Measurements from ENCODE around the gene ACO2. TPM values are rescaled to one million over a fixed set of nuclear protein-coding genes. Genes with fewer than 3 reads are reported as not detected.
"Not testable (repeated sequence)": the region's sequence is repeated elsewhere in the genome, so short reads cannot be mapped to it uniquely, and the experiment has no call there.

ACO2 gene
- total RNA-seq, 2 experiments from 2014 or later = 90.0 to 93.3 TPM

DNA sequence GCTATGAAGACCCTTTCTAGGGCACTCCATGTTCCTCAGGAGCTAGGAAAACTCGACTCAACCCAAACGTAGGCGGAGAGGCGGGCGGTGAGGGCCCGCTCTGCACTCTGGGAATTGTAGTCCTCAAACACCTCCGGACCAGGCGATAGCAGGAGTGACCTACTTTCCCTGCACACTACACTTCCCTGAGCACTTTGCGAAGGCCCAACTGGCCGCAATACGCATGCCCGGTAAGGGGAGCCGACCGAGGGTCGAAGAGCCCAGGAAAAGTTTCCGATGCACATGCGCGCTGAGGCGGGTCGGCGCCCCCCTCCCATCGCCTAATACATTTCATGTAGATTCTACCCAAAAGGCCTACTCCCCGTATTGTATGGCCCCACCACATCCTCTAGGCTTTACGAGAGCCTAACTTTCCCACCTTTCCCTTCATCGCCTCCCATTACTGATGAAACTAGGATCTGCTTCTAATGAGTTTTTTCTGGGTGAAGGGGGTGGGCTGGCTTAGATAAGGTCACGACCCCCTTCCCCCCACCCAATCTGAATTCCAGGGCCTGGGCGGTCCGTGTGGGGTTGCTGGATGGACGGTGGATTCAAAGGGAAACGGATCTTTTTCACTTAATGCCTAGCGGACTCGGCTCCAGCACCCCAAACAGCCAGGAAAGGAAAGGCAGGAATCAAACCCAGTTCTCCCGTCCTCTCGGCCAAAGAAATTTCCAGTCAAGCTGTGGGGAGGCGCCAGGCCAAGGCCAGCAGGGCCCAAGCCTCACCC is 24.4 kb upstream of the ACO2 start:
- CTCF ChIA-PET = interaction anchor here (0.9 to 2.2 kb wide), 6 partner anchors 13 to 222 kb away, joined by 3 to 9 read pairs (median 4); partner anchors contain the start of genes ACO2 and PHF5A
- Mint-ChIP-seq H3K36me3 (peaks cover 13% of the 10 kb centered on the region), H3K4me1 (peaks cover 28% of the 10 kb centered on the region), H3K27me3 (no peaks in the 10 kb centered on the region), H3K4me3 (peak overlapping the region; percentile 96), H3K27ac (peak overlapping the region; percentile 96), H3K9me3 (ENCODE audit: low read depth) (no peaks in the 10 kb centered on the region)
- peak; percentile 91 for DNase-seq
- peak; percentile 50 for ATAC-seq

GRCh38 chr22:41445129-41446056 is 23.5 kb upstream of the ACO2 start:
- CTCF ChIA-PET = interaction anchor here (0.5 to 2.2 kb wide), 8 partner anchors 12 to 799 kb away, joined by 3 to 9 read pairs (median 4); partner anchors contain the start of genes ACO2 and PHF5A

DNA sequence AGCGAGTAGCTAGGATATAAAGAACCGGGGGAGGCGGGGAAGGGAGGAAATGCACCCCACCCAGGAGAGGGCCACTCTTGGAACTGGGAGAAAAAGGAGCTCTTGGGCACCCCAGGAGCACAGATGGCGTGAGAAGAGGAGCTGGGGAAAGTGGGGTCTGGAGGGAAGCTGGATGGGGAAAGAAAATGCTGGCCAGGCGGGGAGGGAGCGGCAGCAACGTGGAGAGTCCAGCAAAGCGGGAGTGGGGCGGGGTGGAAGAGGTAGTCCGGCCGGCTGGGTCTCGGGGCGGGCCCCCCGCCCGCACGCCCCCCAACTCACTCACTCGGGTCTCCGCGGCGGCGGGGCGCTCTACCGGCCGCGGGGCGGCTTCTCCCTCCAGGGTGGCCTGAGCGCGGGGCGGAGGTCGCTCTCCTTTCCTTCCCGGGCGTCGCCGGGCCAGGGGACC is 22.8 kb upstream of the ACO2 start:
- CTCF ChIA-PET = interaction anchor here (0.6 to 2.2 kb wide), 11 partner anchors 9 to 800 kb away, joined by 3 to 9 read pairs (median 3); partner anchors contain the start of genes ACO2 and PHF5A
- H3K36me3 Mint-ChIP-seq = peaks cover 13% of the 10 kb centered on the region

More at GRCh38 chr22:41445129-41446056, 23.5 kb upstream of the ACO2 start:
- ATAC-seq = no peak
- Mint-ChIP-seq H3K36me3 (peaks cover 13% of the 10 kb centered on the region), H3K27ac (peak overlapping the region; percentile 96), H3K4me3 (peak overlapping the region; percentile 96), H3K4me1 (peaks cover 26% of the 10 kb centered on the region), H3K27me3 (no peaks in the 10 kb centered on the region), H3K9me3 (ENCODE audit: low read depth) (no peaks in the 10 kb centered on the region)
- peak; percentile 53 for DNase-seq

DNA sequence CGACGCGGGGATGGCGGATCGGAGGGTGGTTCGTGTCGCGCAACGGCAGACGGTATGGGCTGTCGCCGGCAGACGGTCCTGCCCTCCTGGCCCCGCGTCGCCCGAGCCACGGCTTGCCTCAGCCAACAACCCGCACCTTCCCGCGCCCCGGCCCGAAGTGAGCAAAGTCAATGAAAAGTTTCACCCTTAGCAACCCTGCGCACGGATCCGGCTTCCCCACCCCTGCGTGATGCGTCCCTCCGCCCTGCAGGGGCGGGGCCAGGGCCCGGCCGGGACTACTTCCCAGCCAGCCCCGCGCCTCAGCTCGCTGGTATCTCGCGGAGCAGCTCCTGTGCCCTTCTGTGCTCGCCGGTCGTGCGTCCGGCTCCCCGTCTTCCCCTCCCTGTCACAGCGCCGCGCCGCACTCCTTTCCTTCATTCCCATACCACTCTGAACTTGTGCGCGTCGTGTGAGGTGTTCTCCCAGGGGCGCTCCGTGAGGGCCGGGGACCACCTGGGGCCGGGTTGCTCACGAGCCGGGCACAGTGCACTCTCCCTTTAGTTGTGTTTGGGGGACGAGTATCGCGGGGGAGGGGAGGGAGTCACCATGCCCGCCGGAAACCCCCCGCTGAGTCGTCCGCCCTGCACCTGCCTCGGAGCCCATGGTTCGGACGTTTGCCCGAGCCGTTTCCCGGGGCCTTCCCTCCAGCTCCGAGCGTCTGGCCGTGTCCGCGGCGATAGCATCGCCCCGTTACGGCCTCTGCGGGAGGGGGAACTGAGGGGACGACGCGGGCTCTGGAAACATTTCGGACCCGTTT is 22.1 kb upstream of the ACO2 start, which contains the start of gene TOB2:
Gene TOB2 (minus strand): TSS at position 163 of the 796 bp plus-strand sequence. CDS start 9,456 bp downstream, outside the sequence.
- CTCF ChIA-PET = interaction anchor here (0.6 to 2.2 kb wide), 8 partner anchors 9 to 220 kb away, joined by 3 to 9 read pairs (median 3); partner anchors contain the start of genes ACO2 and PHF5A
- peaks cover 12% of the 10 kb centered on the region for H3K36me3 Mint-ChIP-seq

More for the DNA sequence above, 22.8 kb upstream of the ACO2 start:
- Mint-ChIP-seq H3K4me3 (peak overlapping the region; percentile 96), H3K27ac (peak overlapping the region; percentile 96), H3K4me1 (peaks cover 26% of the 10 kb centered on the region), H3K27me3 (no peaks in the 10 kb centered on the region), H3K9me3 (ENCODE audit: low read depth) (no peaks in the 10 kb centered on the region)
- DNase-seq (peak; percentile 51), ATAC-seq (no peak)

DNA sequence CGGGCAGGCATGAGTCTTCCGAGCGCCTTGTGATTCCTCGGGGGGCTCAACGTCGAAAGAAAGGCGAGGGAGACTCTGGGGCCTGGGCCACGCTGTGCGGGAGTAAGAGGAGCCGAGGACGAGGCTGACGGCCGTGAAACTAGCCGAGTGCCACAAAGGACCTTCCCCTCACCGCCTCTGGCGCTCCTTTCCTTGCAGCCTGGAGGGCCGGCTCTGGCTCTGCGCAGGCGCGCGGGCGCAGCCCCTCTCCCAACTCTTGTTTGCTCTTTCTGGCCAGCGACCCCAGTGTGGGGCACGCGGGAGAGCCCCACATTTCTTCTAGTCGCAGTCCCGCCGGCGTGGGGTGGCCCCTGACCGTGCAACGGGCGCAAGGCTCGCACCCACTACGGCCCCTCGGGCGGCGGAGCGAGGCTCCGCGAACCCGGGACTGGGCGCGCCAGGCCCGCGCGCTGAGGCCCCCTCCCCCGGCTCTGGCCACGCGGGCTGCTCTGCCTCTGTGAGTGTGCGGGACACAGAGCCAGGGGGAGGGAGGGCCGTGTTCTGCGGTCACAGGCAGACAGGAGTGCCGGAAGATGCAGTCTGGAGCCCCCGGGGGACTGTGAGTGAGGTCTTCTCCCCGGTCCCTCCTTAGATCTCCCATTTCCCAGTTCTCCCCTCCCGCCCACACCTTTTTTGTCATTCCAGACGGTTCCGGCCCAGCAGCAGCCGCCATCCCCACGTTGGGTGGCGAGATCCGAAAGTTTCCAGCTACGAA is 21.3 kb upstream of the ACO2 start:
- CTCF ChIA-PET = interaction anchor here (1.0 to 1.7 kb wide), 7 partner anchors 17 to 96 kb away, joined by 3 to 8 read pairs (median 4); partner anchors contain the start of genes ACO2, PHF5A and POLR3H
- Mint-ChIP-seq H3K27ac (peak overlapping the region; percentile 96), H3K36me3 (peaks cover 9% of the 10 kb centered on the region), H3K9me3 (ENCODE audit: low read depth) (no peaks in the 10 kb centered on the region), H3K4me1 (peaks cover 19% of the 10 kb centered on the region), H3K27me3 (no peaks in the 10 kb centered on the region), H3K4me3 (peak overlapping the region; percentile 96)
- peak; percentile 74 for DNase-seq
- peak; percentile 9 for ATAC-seq

More for the DNA sequence above, 22.1 kb upstream of the ACO2 start, which contains the start of gene TOB2:
- Mint-ChIP-seq H3K27me3 (no peaks in the 10 kb centered on the region), H3K4me3 (peak within 1 kb of the TSS; percentile 96), H3K9me3 (ENCODE audit: low read depth) (no peaks in the 10 kb centered on the region), H3K4me1 (peaks cover 24% of the 10 kb centered on the region), H3K27ac (peak within 1 kb of the TSS; percentile 96)
- DNase-seq = peak; percentile 96
- ATAC-seq = peak; percentile 67

- peaks cover 13% of the 10 kb centered on the region for H3K4me1 Mint-ChIP-seq
Measured at GRCh38 chr22:41448189-41448808, 20.6 kb upstream of the ACO2 start.

DNA sequence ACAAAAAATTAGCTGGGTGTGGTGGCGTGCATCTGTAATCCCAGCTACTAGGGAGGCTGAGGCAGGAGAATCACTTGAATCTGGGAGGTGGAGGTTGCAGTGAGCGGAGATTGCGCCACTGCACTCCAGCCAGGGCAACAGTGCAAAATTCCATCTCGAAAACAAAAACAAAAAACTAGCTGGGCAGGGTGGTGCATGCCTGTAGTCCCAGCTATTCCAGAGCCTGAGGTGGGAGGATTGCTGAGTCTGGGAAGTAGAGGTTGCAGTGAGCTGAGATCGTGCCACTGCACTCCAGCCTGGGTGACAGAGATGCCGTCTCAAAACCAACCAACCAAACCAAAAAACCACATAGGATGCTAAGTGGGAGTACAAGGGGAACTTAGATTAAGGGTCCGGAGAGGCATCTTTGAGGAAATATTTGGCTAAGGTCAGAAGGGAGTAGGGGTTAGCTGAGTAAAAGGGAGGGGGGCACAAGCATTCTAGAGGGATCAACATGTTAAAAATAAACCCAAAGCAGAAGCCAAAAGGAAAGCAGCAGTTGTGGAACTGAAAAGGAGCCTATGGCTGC is 10.7 kb upstream of the ACO2 start:
- DNase-seq = no peak
- peaks cover 27% of the 10 kb centered on the region for H3K36me3 Mint-ChIP-seq
- peak overlapping the region; percentile 80 for H3K27ac Mint-ChIP-seq

More at GRCh38 chr22:41448189-41448808, 20.6 kb upstream of the ACO2 start:
- H3K36me3 Mint-ChIP-seq = peaks cover 4% of the 10 kb centered on the region
- peak overlapping the region; percentile 96 for H3K4me3 Mint-ChIP-seq
- ATAC-seq (peak; percentile 69), DNase-seq (peak; percentile 97)
- H3K9me3 Mint-ChIP-seq (ENCODE audit: low read depth) = no peaks in the 10 kb centered on the region
- CTCF ChIA-PET = interaction anchor here (1.0 to 1.7 kb wide), 5 partner anchors 16 to 96 kb away, joined by 3 to 8 read pairs (median 5); partner anchors contain the start of genes ACO2, PHF5A and POLR3H
- H3K27ac Mint-ChIP-seq = peak overlapping the region; percentile 96
- no peaks in the 10 kb centered on the region for H3K27me3 Mint-ChIP-seq

DNA sequence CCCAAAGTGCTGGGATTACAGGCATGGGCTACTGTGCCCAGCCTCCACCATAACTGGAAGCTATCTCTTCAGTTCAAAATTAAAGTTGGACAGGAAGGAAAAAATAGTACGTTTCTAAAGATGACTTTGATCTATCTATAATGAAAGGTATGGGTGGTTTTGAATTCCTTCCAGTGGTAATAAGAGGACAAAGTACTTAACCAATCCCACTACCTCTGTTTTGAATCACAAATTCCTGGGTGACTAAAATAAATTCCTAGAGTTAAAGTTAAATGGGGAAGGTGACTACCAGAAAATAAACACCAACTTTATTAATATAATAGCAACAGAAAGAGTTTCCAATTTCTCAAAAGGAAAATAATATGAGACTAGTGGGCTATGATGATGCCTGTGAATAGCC is 9.5 kb upstream of the ACO2 start:
- Mint-ChIP-seq H3K9me3 (ENCODE audit: low read depth) (no peaks in the 10 kb centered on the region), H3K4me1 (peaks cover 10% of the 10 kb centered on the region), H3K36me3 (peaks cover 33% of the 10 kb centered on the region), H3K4me3 (no peak overlapping the region), H3K27me3 (no peaks in the 10 kb centered on the region), H3K27ac (peak overlapping the region; percentile 49)
- CTCF ChIA-PET = interaction anchor here (1.4 to 3.6 kb wide), 2 partner anchors 9 to 56 kb away, joined by 5 to 11 read pairs; partner anchors contain the start of genes ACO2 and PHF5A
- DNase-seq (no peak), ATAC-seq (no peak)

More for the DNA sequence above, 10.7 kb upstream of the ACO2 start:
- no peak for ATAC-seq
- Mint-ChIP-seq H3K4me3 (no peak overlapping the region), H3K27me3 (no peaks in the 10 kb centered on the region), H3K9me3 (ENCODE audit: low read depth) (no peaks in the 10 kb centered on the region), H3K4me1 (peaks cover 10% of the 10 kb centered on the region)
- CTCF ChIA-PET = interaction anchor here (1.7 to 3.6 kb wide), 2 partner anchors 13 to 55 kb away, joined by 3 to 11 read pairs; no protein-coding TSS in a partner anchor

GRCh38 chr22:41460071-41460470 is 8.8 kb upstream of the ACO2 start:
- Mint-ChIP-seq H3K36me3 (peaks cover 38% of the 10 kb centered on the region), H3K4me1 (peaks cover 15% of the 10 kb centered on the region)
- not testable (repeated sequence) for DNase-seq; ATAC-seq; H3K27ac Mint-ChIP-seq; H3K4me3 Mint-ChIP-seq; H3K9me3 Mint-ChIP-seq (ENCODE audit: low read depth); H3K27me3 Mint-ChIP-seq
- CTCF ChIA-PET = interaction anchor here (1.3 to 3.6 kb wide), 3 partner anchors 9 to 207 kb away, joined by 3 to 11 read pairs (median 5); partner anchors contain the start of genes ACO2 and PHF5A

DNA sequence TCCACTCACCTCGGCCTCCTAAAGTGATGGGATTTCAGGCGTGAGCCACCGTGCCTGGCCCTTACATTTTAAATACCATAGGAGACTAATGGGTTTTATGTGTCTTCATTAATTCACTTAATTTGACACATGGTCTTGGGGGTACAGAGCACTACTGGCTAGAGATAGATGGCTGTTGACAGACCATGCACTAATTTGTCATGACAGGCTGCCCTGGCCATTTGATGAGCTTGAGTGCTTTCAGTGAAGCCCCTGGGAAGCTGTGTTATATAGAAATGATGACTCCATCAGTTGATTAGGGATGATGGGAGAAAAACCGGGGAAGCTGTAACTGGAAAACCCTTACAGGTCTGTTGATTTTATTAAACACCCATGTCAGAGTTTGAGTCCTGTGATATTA is 7.0 kb upstream of the ACO2 start:
- ATAC-seq (no peak), DNase-seq (no peak)
- H3K9me3 Mint-ChIP-seq (ENCODE audit: low read depth) = no peaks in the 10 kb centered on the region
- H3K27ac Mint-ChIP-seq = no peak overlapping the region
- H3K4me1 Mint-ChIP-seq = peaks cover 24% of the 10 kb centered on the region
- no peaks in the 10 kb centered on the region for H3K27me3 Mint-ChIP-seq
- no peak overlapping the region for H3K4me3 Mint-ChIP-seq
- H3K36me3 Mint-ChIP-seq = peaks cover 47% of the 10 kb centered on the region
- CTCF ChIA-PET = interaction anchor here (1.2 to 2.4 kb wide), 2 partner anchors 56 to 58 kb away, joined by 3 to 13 read pairs; no protein-coding TSS in a partner anchor

Data from activated CD8-positive, alpha-beta memory T cell treated with anti-CD3 and anti-CD28 coated beads, Interleukin-2, amount 10 ng/mL, durations not matched to agents 7 days and 5 days (primary cell).